DMS53 (cell line): ENCODE results near the gene SRPRA.
"Not testable (repeated sequence)": the region's sequence is repeated elsewhere in the genome, so short reads cannot be mapped to it uniquely, and the experiment has no call there.

Experiments used
- DNase-seq: peaks from one replicate; lab custom pipeline; 2025; lab: John Stamatoyannopoulos, UW

The SRPRA gene, protein sequence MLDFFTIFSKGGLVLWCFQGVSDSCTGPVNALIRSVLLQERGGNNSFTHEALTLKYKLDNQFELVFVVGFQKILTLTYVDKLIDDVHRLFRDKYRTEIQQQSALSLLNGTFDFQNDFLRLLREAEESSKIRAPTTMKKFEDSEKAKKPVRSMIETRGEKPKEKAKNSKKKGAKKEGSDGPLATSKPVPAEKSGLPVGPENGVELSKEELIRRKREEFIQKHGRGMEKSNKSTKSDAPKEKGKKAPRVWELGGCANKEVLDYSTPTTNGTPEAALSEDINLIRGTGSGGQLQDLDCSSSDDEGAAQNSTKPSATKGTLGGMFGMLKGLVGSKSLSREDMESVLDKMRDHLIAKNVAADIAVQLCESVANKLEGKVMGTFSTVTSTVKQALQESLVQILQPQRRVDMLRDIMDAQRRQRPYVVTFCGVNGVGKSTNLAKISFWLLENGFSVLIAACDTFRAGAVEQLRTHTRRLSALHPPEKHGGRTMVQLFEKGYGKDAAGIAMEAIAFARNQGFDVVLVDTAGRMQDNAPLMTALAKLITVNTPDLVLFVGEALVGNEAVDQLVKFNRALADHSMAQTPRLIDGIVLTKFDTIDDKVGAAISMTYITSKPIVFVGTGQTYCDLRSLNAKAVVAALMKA

DNA sequence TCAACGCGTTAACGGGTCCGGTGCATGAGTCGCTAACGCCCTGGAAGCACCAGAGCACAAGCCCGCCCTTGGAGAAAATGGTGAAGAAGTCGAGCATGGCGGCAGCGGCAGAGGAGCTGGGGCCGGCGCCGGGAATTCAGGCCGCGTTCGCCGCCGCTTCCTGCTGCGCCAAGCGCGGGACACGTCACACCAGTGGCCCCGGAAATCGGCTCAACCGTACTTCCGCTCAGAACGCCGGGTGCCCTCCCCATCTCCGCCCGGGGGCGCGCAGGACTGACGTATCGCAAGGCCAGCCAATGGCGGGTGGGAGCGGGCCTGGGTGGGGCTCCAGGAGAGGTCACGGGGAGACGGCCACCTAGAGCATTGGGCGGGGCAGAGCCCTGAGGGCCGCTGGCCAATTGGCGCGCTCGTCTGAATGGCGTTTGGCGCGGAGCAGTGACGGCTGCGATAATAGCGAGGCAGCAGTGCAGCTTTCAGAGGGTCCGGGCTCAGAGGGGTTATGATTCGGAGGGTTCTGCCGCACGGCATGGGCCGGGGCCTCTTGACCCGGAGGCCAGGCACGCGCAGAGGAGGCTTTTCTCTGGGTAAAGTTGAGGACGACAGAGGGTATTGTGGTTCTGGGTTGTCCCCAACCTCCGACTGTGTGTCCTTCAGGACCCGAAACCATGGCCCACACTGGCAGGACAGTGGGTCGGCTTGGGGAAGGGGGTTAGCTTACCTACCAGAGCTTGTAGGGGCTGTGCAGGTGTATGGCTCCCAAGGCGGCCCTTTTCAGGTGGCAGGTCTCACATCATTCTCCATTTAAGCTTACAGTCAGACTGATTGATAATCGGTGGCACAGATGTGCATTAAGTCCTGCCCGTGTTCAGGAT, at the start of gene SRPRA, which contains the start of gene FOXRED1:
Gene SRPRA, minus strand, starts transcription at position 188 of the 872 bp plus-strand sequence. Its CDS starts 91 bp downstream, at position 97.
Gene FOXRED1, plus strand, starts transcription at position 447 of the 872 bp plus-strand sequence. Its CDS starts 53 bp downstream, at position 500.
- DNase-seq: peak; percentile 100

DNA sequence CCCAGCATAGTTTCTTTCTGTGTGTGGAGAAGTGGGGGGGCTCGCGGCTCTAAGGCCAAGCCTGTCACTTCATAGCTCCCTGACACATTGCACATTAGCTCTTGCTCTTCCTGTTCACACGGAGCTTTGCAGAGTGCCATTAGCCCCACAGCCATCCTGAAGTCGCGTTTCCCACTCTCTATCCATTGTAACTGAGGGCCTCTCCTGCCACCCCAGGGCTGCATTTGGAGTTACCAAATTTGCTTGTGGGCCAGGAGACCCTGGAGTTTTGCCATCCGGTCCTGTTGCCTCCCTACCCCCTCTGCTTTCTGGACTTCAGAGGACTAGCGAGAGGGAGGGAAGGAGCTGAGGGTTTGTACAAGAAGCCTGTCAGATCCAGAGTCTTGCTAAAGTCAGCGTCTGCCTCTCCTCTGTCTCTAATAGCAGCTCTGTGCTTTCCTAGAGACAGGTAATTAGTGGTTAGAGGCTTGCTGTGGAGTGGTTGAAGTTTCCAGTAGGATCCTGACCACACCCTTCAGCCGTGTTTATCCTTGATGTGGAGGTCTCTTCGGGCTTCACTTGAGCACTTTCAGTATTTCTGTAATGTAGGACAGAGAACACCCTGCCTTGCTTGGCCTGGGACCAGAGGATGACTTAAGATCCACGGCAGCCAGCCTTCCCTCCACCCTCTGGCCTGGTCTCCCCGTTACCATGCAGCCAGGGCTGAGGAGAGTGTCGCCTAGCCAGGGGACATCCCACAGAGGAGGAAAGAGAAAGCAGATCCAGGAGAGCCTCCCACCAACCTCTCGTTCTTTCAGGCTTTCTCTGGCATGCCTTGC, 49.3 kb upstream of the SRPRA start:
- no peak for DNase-seq

DNA sequence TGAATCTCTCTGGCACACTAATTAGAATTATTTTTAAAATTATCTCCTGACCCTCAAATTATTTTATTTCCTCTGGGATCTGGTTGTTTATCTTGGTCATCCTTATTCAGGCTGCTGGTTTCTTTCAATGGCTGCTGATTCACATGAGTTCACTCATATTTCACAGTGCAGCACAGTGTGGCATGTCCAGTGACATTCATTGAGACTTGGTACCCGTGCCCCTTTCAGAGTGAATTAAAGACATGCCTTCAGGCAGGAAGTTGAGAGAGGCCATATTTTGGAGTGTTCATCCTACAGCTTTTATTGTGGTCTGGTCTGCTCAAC, 48.7 kb upstream of the SRPRA start:
- DNase-seq: no peak

DNA sequence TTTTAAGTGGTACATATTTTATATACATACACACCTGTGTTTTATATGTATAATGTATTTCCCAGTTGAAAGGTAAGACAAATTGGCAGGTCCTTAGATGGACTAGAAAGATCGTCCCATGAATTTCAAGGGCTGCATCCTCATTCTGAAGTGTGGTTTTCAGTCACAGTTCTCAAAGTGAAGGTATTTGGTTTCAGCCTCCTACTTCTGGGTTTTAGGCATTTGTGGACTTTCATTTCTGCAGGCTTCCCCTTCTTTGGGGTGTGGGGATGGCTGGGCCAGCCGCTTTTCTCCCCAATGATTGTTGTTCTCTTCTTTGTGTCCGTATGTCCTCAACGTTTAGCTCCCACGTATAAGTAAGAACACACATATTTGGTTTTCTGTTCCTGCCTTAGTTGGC, 45.1 kb upstream of the SRPRA start:
- DNase-seq: no peak

DNA sequence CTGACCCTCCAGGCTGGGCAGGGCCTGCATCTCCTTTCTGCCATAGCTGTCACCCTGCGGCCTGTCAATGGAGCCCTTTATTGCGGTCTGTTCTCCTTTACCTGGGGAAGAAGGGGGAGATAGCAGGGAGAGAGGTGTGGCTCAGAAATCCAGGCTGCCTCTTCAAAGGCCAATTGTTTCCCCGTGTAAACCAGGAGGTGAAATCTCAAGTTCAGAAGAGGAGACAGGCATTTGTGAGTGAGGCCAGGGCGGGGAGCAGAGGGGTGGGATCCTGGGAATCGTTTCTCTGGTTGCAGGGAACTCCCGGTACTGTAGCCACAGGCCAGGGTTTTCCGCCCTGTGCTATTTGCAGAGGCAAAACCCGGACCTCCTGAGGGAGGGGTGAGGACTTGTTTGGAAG, 44.3 kb upstream of the SRPRA start:
- DNase-seq: no peak

DNA sequence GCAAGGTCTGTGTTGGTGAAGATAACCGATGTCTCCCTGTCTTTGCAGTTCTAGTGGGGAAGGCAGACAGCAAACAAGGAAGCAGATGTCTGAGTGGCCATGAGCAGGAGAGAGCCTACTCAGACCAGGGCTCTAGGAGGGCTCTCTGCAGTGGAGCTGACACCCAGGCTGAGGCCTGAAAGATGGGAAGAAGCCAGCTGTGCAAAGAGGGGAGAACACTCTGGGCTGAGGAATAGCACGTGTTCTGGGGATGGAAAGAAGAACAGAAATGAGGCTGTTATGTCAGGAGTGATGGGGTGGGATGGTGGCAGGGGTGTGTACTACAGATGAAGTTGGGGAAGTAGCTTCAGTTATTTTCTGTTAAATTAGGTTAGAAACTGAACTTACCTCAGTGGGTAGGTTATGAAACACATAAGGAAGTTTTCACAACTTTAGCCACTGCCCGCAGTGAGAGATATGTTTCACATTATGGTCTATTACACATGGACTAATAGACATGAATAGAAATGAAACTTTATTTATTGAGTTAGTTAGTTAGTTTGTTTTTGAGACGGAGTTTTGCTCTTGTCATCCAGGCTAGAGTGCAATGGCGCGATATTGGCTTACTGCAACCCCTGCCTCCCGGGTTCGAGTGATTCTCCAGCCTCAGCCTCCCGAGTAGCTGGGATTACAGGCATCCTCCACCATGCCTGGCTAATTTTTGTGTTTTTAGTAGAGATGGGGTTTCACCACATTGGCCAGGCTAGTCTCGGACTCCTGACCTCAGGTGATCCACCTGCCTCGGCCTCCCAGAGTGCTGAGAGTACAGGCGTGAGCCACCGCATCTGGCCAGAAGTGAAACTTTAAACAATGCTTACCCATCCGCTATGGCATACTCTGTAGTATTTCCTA, 43.0 kb upstream of the SRPRA start:
- DNase-seq: no peak

DNA sequence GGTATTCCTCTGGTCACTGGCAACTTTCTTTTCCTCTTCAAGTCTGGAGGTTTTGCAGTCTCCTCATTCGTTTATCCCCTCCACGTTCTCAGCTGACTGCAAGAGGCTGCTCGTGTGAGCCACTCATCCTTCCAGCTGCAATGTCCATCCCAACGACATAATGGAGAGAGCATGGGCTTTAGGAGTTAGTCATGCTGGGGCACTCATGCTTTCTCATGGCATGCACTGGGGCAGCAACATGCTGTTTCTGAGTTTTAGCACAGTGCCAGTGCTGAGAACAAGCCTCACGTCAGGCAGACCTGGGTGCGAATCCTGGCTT, 42.3 kb upstream of the SRPRA start:
- no peak for DNase-seq

DNA sequence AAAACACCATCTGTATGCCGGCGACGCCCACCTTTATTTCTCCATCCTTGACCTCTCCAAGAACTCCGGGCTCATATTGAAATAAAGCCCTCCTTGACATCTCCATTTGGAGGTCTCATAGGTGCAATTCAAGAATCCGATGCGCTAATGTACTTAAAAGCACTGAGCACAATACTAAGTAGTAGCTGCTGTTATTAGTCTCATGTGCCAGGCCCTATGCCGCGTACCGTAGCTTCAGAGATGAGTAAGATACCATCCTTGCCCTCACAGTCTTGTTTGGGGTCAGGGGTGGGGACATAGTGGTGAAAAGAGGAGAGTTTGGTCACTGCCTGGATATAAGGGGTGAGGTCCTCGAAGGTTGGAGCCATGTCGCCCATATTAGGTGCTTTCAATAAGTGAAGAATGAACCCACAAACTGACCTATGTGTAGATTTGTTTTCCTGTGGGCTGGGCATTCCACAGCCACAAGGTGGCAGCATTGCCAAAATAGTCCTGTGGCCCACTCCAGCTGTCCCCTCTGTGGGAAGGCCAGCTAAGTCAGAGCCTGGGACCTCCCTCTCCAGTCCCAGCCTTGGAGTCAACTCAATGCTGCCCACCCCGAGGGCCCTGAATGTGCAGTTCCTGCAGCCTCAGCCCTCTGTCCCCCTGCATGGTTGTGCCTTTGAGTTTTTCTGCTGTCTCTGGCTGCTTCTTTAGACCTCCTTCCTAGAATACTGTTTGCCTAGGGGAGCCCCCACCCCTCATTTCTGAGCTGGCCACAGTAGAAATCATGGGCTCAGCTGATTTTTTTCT, 41.7 kb upstream of the SRPRA start:
- DNase-seq: peak; percentile 81

DNA sequence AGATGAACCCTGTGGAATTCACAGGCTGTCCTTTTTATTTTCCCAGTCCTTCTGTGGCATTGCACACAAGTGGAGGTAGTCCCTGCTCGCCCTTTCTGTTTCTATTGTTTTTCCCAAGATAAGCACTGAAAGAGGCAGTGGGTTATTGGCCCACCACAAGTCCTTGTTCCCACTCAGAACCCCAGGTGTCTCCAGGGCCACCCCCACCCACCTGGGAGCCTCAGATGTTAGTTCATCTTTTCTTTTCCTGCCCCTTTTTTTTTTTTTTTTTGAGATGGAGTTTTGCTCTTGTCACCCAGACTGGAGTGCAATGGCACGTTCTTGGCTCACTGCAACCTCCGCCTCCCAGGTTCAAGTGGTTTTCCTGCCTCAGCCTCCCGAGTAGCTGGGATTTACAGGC, 40.1 kb upstream of the SRPRA start:
- DNase-seq: not testable (repeated sequence)

DNA sequence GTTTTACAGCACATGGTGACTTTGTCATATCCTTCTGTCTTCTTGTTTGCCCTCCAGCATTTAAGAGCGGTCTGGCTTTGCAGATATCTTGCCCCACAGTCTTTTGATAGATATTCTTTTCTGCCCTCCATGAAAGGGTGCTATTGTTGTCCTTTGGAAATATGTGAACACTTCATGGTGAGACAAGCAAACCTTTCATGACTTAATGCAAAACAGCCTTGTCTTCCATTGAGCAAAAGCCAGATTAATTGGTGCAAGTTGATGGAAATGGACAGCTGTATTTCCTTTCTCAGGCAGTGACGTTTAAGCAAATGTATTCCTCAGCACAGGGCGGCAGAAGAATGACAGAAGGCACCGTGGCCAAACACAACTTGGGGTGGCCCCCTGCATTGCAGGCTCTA, 39.6 kb upstream of the SRPRA start:
- DNase-seq: no peak

DNA sequence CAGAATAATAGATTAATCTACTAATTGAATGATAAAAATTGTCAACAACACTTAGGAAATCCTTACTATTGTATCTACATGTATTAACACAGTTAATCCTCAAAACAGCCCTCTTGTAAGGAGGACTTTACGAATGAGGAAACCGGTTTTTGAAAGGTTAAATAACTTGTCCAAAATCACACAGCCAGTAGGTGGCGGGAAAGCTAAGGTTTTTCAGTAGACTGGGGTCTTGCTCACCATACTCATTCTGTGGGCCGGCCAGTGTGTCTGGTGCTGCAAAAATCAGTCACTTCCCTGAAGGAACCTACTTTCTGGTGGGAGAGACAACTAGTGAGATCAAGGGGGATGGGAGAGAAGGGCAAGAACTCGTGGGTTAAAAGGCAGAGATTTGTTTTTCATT, 39.0 kb upstream of the SRPRA start:
- peak; percentile 35 for DNase-seq

DNA sequence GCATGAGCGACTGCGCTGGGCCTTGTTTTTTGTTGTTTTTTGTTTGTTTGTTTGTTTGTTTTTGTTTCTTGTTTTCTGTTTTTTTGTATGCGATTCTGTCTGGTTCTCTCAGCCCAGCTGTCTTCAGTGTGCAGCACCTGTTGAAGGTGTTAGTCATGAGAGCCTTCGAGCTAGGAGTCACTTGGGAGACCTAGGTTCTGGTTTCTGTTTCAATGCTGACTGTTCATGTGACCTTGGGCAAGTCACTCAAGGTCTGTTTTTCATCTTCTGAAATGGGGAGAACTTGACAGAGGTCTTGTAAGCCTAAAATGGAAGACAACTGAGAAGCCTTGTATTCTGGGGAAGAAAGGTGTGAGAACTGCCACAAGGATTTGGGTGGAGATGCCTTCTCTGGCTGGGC, 37.0 kb upstream of the SRPRA start:
- DNase-seq: no peak

DNA sequence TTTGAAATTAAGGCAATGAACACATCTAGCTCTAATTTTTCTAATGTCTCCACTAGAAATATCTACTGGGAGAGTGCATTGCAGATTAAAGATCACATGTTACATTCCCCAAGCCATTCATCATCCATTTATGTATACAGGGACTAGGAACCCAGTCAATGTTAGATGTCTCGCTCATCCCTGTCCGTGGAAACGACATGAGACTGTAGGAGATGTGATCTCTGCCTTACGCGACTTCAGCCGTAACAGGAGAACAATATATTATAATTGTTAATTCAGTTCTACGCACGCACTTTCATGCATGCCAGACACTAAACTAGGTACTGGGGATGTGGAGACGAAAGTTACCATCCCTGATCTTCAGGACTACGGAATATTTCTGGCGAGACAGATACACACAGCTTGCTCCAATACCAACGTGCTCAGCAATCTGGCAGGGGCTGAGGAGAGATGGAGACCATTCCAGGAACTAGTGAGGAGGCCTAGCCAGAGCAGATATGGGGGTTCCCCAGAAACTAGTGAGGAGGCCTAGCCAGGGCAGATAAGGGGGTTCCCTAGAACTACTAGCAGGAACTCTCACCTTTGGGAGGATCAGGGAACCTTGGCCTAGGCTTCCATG, 35.9 kb upstream of the SRPRA start:
- peak; percentile 77 for DNase-seq

DNA sequence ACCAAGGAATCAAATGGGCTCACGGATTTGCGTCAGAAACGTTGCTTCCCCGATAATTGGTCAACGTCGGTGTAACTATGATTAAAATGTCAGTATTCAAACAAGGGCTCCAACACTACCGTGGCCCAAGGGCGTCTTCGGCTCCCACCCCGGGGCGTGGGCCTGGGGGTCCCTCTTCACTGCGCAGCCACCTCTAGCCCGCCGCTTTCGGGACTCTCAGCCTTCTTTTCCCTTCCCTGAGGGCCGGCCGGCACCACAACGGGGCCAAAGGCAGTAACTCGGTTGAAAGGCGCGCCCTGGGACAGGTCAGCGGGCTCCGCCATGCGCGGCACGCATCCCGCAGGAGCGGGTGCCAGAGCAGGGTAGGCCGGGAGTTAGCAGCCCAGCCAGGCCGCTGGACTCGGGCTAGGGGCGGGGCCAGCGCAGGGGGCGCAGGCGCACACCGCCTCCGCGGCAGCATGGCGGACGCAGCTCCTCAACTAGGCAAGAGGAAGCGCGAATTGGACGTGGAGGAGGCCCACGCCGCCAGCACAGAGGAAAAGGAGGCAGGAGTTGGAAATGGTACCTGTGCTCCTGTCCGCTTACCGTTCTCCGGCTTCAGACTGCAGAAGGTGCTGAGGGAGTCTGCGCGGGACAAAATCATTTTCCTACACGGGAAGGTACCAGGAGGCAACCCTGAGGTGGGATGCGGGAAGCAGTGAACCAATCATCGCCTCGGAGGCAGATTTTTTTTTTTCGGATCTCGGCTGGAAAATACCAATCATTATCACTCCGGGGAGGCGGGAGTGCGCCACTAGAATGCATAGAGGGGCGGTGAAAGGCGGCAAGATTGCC, 35.1 kb upstream of the SRPRA start, which contains the start of gene DCPS:
Gene DCPS, plus strand, starts transcription at position 438 of the 834 bp plus-strand sequence. Its CDS starts 21 bp downstream, at position 459.
- DNase-seq: peak; percentile 96

DNA sequence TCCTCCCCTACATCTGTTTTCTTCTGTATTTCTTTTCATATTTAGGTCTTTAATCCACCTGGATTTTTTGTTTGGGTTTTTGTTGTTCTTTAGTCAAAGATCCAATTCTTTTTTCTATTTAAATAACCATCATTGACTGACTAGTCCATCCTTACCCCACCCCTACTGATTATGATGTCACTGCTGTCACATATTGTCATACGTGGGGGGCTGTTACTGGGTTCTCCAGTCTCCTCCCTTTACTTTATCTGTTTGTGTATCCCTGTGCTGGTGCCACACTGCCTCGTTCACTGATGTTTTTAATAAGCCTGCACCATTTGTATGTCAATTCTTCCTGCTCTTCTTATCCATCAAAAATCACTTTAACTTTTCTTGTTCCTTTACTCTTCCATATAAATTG, 28.3 kb upstream of the SRPRA start:
- DNase-seq: no peak

DNA sequence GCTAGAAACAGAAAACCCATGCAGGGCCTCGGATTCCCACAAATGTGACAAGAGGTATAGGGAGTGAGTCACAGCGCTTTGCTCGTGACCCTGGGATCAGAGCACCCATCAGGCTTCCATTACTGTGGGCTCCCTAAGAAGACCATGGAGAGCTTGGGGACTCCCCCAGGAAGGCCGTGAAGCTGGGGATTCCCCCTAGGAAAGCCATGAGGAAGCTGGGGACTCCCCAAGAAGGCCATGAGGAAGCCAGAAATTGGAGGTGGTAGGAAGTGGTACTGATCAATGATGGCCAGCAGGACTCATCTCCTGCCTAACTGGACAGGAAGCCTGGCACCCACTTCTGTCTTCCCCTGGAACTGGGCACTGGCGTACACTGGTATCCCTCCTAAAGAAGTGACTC, 25.0 kb upstream of the SRPRA start:
- no peak for DNase-seq

DNA sequence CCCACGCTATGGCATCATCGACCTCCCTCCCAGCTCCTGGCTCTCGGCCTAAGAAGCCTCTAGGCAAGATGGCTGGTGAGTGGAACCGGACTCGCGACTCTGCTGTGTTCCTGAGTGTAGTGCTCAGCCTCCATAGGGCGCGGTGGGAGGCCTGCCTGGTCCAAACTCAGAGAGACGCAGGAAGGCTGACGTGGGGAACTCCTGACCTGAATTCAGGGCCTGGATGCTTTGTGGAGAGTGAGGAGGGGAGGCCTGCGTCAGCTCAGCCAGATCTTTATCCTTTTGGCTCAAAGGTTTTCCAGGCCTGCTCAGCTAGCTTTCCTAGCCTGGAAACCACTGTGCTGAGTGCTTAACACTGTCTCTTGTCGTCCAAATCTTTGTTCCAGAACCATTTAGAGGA, 22.2 kb upstream of the SRPRA start:
- no peak for DNase-seq

DNA sequence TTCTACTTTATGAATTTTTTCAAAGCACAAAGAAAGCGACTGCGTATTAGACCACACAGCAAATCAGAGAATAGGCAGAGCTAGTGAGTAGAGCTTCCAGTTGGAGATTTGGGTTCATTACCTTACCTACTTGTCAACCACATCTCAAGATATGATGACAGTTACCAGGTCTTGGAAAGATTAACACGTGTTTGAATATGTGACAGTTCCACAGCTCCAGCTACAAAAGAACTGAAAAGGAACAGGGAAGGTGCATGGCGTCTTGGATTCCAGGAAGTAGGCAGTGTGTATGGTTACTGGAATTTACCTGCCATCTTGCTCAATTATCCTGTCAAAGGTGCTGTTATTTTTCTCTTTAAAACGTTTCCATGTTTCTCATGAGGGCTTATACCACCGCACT, 19.5 kb upstream of the SRPRA start:
- no peak for DNase-seq

DNA sequence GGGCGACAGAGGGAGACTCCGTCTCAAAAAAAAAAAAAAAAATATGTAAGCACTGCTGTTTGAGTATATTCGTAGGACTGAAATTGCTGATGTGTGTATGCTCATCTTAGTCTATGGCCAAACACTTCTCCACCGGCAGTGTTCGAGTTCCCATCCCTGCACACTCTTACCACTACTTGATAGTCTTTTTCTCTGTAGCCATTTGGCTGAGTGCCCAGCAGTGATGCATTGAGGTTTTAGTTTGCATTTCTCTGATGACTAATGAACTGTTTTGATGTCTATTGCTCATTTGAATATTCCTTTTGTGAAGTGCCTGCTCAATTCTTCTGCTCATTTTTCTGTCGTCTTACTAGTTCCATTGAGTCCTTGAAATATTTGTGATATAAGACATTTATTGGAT, 16.1 kb upstream of the SRPRA start:
- DNase-seq: peak; percentile 92
